K562 (cell line): Measurements from ENCODE around the gene RIC3. TPM values are rescaled to one million over a fixed set of nuclear protein-coding genes. Genes with fewer than 3 reads are reported as not detected.

Source experiments
- ATAC-seq: fragments of 200-7000 bp; cut with Tn5 transposase; 3 replicates; pipeline ENCODE4 v1.9.1; 2020; ENCODE audit warnings: moderate library complexity
- BruUV-seq: library from RNA; stranded (reverse); fragments of 400-500 nt; replicated peaks from 2 replicates; lab custom pipeline; 2021; lab: Mats Ljungman, UMichigan
- CTCF ChIA-PET: fragments of 300-600 bp; formaldehyde crosslinking; extraction: SDS; loops from one replicate; lab custom pipeline; 2021; ENCODE audit warnings: low intra/inter-chr PET ratio; lab: Yijun Ruan, JAX
- POLR2A ChIA-PET: fragments of 300-600, 350-650 bp; sonication (Branson Sonifier 250); formaldehyde crosslinking; extraction: SDS; loops from one replicate; lab custom pipeline; 2021; ENCODE audit warnings: antibody characterized with exemption, inconsistent platforms; lab: Yijun Ruan, JAX
- DNase-seq, 4 experiments: peaks; one replicate each; pipeline versions ENCODE4 v3.0.0 to v3.0.0-alpha.2; 2011 to 2018; ENCODE audit warnings: low spot score in 3 of 4, mixed read lengths in 3 of 4; ENCODE audit errors: extremely low read depth in 1 of 4
- FAIRE-seq: peaks from 2 replicates; lab custom pipeline; 2011; peaks lifted over from hg19 to GRCh38; lab: Jason Lieb, UNC
- H2AFZ ChIP-seq: 2 replicates; pipeline ENCODE4 v1.6.0; 2011; ENCODE audit warnings: low read depth, low read length, control low read depth, inconsistent platforms
- H3K27ac ChIP-seq: fragments of 200-600 bp; 3 replicates; pipeline ENCODE4 v1.8.0; 2011; ENCODE audit warnings: low read depth, mild to moderate bottlenecking, control low read depth, inconsistent platforms, low read length, moderate library complexity, mixed read lengths; ENCODE audit errors: extremely low read depth
- H3K27me3 ChIP-seq, 2 experiments: fragments of 300-600 bp in 1 of 2; 2 replicates in 1 of 2; 3 replicates in 1 of 2; pipeline versions ENCODE4 v1.6.0 to v1.8.0; 2011; ENCODE audit warnings: inconsistent platforms in 2 of 2, low read length in 2 of 2, mild to moderate bottlenecking in 1 of 2, mixed read lengths in 1 of 2, moderate library complexity in 1 of 2; ENCODE audit not compliant: control insufficient read depth in 2 of 2, insufficient read depth in 2 of 2
- H3K36me3 ChIP-seq: fragments of 300-600 bp; 3 replicates; pipeline ENCODE4 v1.8.0; 2011; ENCODE audit warnings: mild to moderate bottlenecking, low read length, inconsistent platforms; ENCODE audit not compliant: control insufficient read depth, insufficient read depth
- H3K4me1 ChIP-seq, 2 experiments: fragments of 200-600 bp in 1 of 2; replicated peaks in 1 of 2; 2 replicates in 1 of 2; 3 replicates in 1 of 2; pipeline versions ENCODE4 v1.5.1 to v1.8.0; 2011; ENCODE audit warnings: inconsistent platforms in 2 of 2, low read length in 2 of 2, mild to moderate bottlenecking in 1 of 2, mixed read lengths in 1 of 2, moderate library complexity in 1 of 2; ENCODE audit not compliant: control insufficient read depth in 2 of 2, insufficient read depth in 2 of 2
- H3K4me2 ChIP-seq: 2 replicates; pipeline ENCODE4 v1.6.1; 2011; ENCODE audit warnings: low read length, control low read depth, inconsistent platforms, mixed read lengths; ENCODE audit not compliant: insufficient read depth
- H3K4me3 ChIP-seq: fragments of 200-600 bp; sonication (generic), shearing (Covaris generic); 2 replicates; pipeline ENCODE4 v1.5.1; 2016; ENCODE audit warnings: control low read depth, inconsistent platforms
- H3K79me2 ChIP-seq: fragments of 200-600 bp; 3 replicates; pipeline ENCODE4 v1.8.0; 2011; ENCODE audit warnings: low read length, inconsistent platforms; ENCODE audit not compliant: control insufficient read depth, insufficient read depth
- H3K9ac ChIP-seq, 2 experiments: 2 replicates each; pipeline versions ENCODE4 v1.6.0 to v1.6.1; 2011; ENCODE audit warnings: low read depth in 2 of 2, low read length in 2 of 2, control low read depth in 1 of 2, inconsistent platforms in 1 of 2, mild to moderate bottlenecking in 1 of 2, mixed read lengths in 1 of 2; ENCODE audit not compliant: insufficient read depth in 1 of 2
- H3K9me1 ChIP-seq: one replicate; pipeline ENCODE4 v1.6.0; 2011; ENCODE audit warnings: inconsistent platforms, mild to moderate bottlenecking, low read length, moderate library complexity; ENCODE audit not compliant: control insufficient read depth, insufficient read depth
- H3K9me3 ChIP-seq: replicated peaks from 2 replicates; pipeline ENCODE4 v1.5.1; 2011; ENCODE audit warnings: low read depth, low read length, inconsistent platforms; ENCODE audit not compliant: control insufficient read depth, insufficient read depth
- H4K20me1 ChIP-seq: replicated peaks from 2 replicates; pipeline ENCODE4 v1.6.1; 2011; ENCODE audit warnings: low read length, inconsistent platforms, mixed read lengths; ENCODE audit not compliant: control insufficient read depth, insufficient read depth
- ATF4 ChIP-seq: fragments of 450-650 bp; formaldehyde crosslinking; IDR thresholded peaks from 2 replicates; pipeline ENCODE4 v1.4.0; 2022; ENCODE audit warnings: mild to moderate bottlenecking, moderate library complexity
- BRF1 ChIP-seq: IDR thresholded peaks from 3 replicates; pipeline ENCODE4 v1.6.1; 2011; ENCODE audit warnings: borderline replicate concordance, mild to moderate bottlenecking; ENCODE audit not compliant: insufficient read length; ENCODE audit errors: extremely low read depth
- E2F1 ChIP-seq: sonication (generic); formaldehyde crosslinking; IDR thresholded peaks from 2 replicates; pipeline ENCODE4 v1.8.1; 2023; ENCODE audit warnings: mild to moderate bottlenecking, missing genetic modification reagents, moderate library complexity
- ESRRA ChIP-seq: fragments of 450-650 bp; IDR thresholded peaks from 2 replicates; pipeline ENCODE4 v1.6.1; 2014; ENCODE audit warnings: low read depth, mild to moderate bottlenecking, moderate library complexity, borderline replicate concordance
- HES1 ChIP-seq: fragments of 450-650 bp; IDR thresholded peaks from 2 replicates; pipeline ENCODE4 v1.6.1; 2016; ENCODE audit warnings: low read depth, mild to moderate bottlenecking, moderate library complexity
- NR0B1 ChIP-seq: fragments of 450-650 bp; IDR thresholded peaks from one replicate; pipeline ENCODE4 v1.6.1; 2018; ENCODE audit warnings: mild to moderate bottlenecking, moderate library complexity; ENCODE audit not compliant: partially characterized antibody
- POLR2AphosphoS5 ChIP-seq: IDR thresholded peaks from 2 replicates; pipeline ENCODE4 v1.6.1; 2011; ENCODE audit warnings: mild to moderate bottlenecking, low read depth, low read length, moderate library complexity; ENCODE audit not compliant: control insufficient read depth, insufficient read depth
- POLR2G ChIP-seq: fragments of 200-400 bp; formaldehyde crosslinking; IDR thresholded peaks from 2 replicates; pipeline ENCODE4 v1.6.1; 2017; ENCODE audit warnings: low read depth, mild to moderate bottlenecking, antibody characterized with exemption, low read length, moderate library complexity
- RFX5 ChIP-seq: IDR thresholded peaks from 2 replicates; pipeline ENCODE4 v1.6.1; 2011; ENCODE audit warnings: low read depth, mild to moderate bottlenecking, improper control_type of control experiment, low read length
- SFPQ ChIP-seq: fragments of 200-400 bp; formaldehyde crosslinking; IDR thresholded peaks from 2 replicates; pipeline ENCODE4 v1.6.1; 2017; ENCODE audit warnings: mild to moderate bottlenecking, low read depth, low read length, moderate library complexity
- SMARCA5 ChIP-seq: fragments of 450-650 bp; IDR thresholded peaks from 2 replicates; pipeline ENCODE4 v1.6.1; 2016
- SUPT5H ChIP-seq: fragments of 450-650 bp; IDR thresholded peaks from 2 replicates; pipeline ENCODE4 v1.6.1; 2016
- ZKSCAN8 ChIP-seq: fragments of 200-800 bp; sonication (Bioruptor generic); IDR thresholded peaks from 2 replicates; pipeline ENCODE4 v1.6.1; 2016; ENCODE audit warnings: missing genetic modification characterization, missing compliant biosample characterization
- ZNF3 ChIP-seq: fragments of 250-450 bp; sonication (Bioruptor Pico); IDR thresholded peaks from 2 replicates; pipeline ENCODE4 v1.5.0; 2021; ENCODE audit warnings: mild to moderate bottlenecking, moderate library complexity
- ZNF431 ChIP-seq: sonication (generic); formaldehyde crosslinking; IDR thresholded peaks from 2 replicates; pipeline ENCODE4 v1.8.0; 2022; ENCODE audit warnings: mild to moderate bottlenecking, missing genetic modification reagents
- WGBS: fragments of 100-300 bp; shearing (Covaris generic); methylation state at CpG from one replicate; pipeline ENCODE4 v1.1.6; 2016; ENCODE audit warnings: low coverage, mixed read lengths; ENCODE audit not compliant: insufficient coverage; ENCODE audit errors: missing lambda C conversion rate; 5-methylcytosine and 5-hydroxymethylcytosine counted together
- in situ Hi-C: fragments of 300-500 bp; cut with MboI; formaldehyde crosslinking; loops from 4 replicates; pipeline ENCODE4 v1.15.0; 2018; ENCODE audit warnings: inconsistent platforms, mixed read lengths
- intact Hi-C: fragments of 100-400 bp; cut with micrococcal nuclease; formaldehyde crosslinking; loops from 2 replicates; pipeline ENCODE4 v1.14.2; 2022
- polyA plus RNA-seq, 8 experiments: library from polyadenylated mRNA; depleted of rRNA in 4 of 8; stranded (reverse) in 5 of 8; unstranded in 3 of 8; fragments of >200 nt; fragmentation: Nextera tagmentation in 2 of 8; fragmentation: Illumina TruSeq in 1 of 8; extraction: Ambion mirVana in 2 of 8; extraction: Trizol in 1 of 8; gene quantifications; 2 replicates each; pipeline versions ENCODE4 v1.2.1 to v1.2.3, GENCODE V29; 2011 to 2014; ENCODE audit warnings: inconsistent platforms in 1 of 8, missing spikeins in 1 of 8
- total RNA-seq, 7 experiments: library from RNA; depleted of rRNA in 6 of 7; stranded (reverse); fragments of >200 nt in 6 of 7; fragmentation: Illumina TruSeq in 2 of 7; extraction: Trizol in 2 of 7; gene quantifications; 2 replicates each; pipeline versions ENCODE4 v1.2.1 to v1.2.3, GENCODE V29; 2011 to 2021; ENCODE audit warnings: low replicate concordance in 1 of 7

RIC3 gene
- total and polyA plus RNA-seq, 9 of the 15 experiments (the other 6 are each of a cell fraction or from before 2014, with no cell fraction given), result 0.03 to 0.16 (median 0.05) TPM; not detected in 4

- TF ChIP-seq NR0B1 (no peak), ESRRA (no peak), ZNF431 (no peak), RFX5 (no peak)
Measured at GRCh38 chr11:8097062-8097461, 71.8 kb downstream of the RIC3 start (continued).

GRCh38 chr11:8096575-8096974 is 72.2 kb downstream of the RIC3 start:
- Histone ChIP-seq H3K9me3 (no peaks in the 10 kb centered on the region), H3K36me3 (no peaks in the 10 kb centered on the region), H3K9ac (no peak overlapping the region), H3K4me3 (no peak overlapping the region), H4K20me1 (no peaks in the 10 kb centered on the region), H3K27ac (no peak overlapping the region), H3K4me1 (peaks cover 0 to 3% of the 10 kb centered on the region in 2 experiments; a peak in 2 of 5 replicates), H3K27me3 (peaks cover 0 to 40% of the 10 kb centered on the region in 2 experiments; a peak in 3 of 5 replicates), H3K9me1 (no peaks in the 10 kb centered on the region), H2AFZ (no peak overlapping the region), H3K4me2 (no peak overlapping the region), H3K79me2 (no peaks in the 10 kb centered on the region)
- intact Hi-C loops (loop anchor here (10.0 kb wide), 1 partner anchor 392 kb away; the partner anchor contains the start of gene OVCH2), in situ Hi-C loops (loop anchor here (5.0 to 10.0 kb wide), 2 partner anchors 89 to 202 kb away; no protein-coding TSS in a partner anchor)
- CTCF ChIA-PET, result interaction anchor here (4.4 kb wide), 1 partner anchor 90 kb away, joined by 17 read pairs; no protein-coding TSS in a partner anchor
- DNase-seq, result no peak
- no peak for ATAC-seq
- no TSS peak for BruUV-seq
- POLR2A ChIA-PET, result interaction anchor here (0.7 kb wide), 1 partner anchor 850 kb away, joined by 3 read pairs; no protein-coding TSS in a partner anchor
- 2% methylated on average over 6 of the region's 6 CpGs for WGBS
- FAIRE-seq, result no peak
- no peak for TF ChIP-seq SMARCA5
- TF ChIP-seq POLR2G, result no peak
- no peak for TF ChIP-seq POLR2AphosphoS5
- TF ChIP-seq ZKSCAN8 (CRISPR knock-in tag), result no peak
- TF ChIP-seq SUPT5H, result no peak
- no peak for TF ChIP-seq E2F1
- no peak for TF ChIP-seq SFPQ
- TF ChIP-seq BRF1, result no peak
- TF ChIP-seq ATF4 (CRISPR knock-in tag), result no peak
- TF ChIP-seq ZNF3, result no peak
- TF ChIP-seq HES1, result no peak
